DND-41 (cell line): ENCODE measurements around the gene SERPINB8.

Experiments used
- ATAC-seq: fragments of 200-7000 bp; cut with Tn5 transposase; 3 replicates; pipeline ENCODE4 v1.9.1; 2021; ENCODE audit warnings: low read depth; ENCODE audit not compliant: insufficient read depth
- DNase-seq: peaks from one replicate; pipeline ENCODE4 v3.0.0-alpha.2; 2020
- H2AFZ ChIP-seq: 2 replicates; pipeline ENCODE4 v1.6.0; 2012; ENCODE audit warnings: low read depth, low read length
- H3K27ac ChIP-seq: 2 replicates; pipeline ENCODE4 v1.5.1; 2012; ENCODE audit warnings: low read length, inconsistent platforms
- H3K27me3 ChIP-seq: fragments of 200-600 bp; sonication (generic); 2 replicates; pipeline ENCODE4 v1.6.0; 2012; ENCODE audit warnings: low read length, mild to moderate bottlenecking, inconsistent platforms; ENCODE audit not compliant: insufficient read depth, poor library complexity
- H3K36me3 ChIP-seq: 2 replicates; pipeline ENCODE4 v1.5.1; 2012; ENCODE audit warnings: low read length, inconsistent platforms; ENCODE audit not compliant: insufficient read depth
- H3K4me1 ChIP-seq: 2 replicates; pipeline ENCODE4 v1.5.1; 2012; ENCODE audit warnings: mild to moderate bottlenecking, low read length; ENCODE audit not compliant: insufficient read depth
- H3K4me2 ChIP-seq: 2 replicates; pipeline ENCODE4 v1.6.0; 2012; ENCODE audit warnings: mild to moderate bottlenecking, moderate library complexity, low read length, inconsistent platforms; ENCODE audit not compliant: insufficient read depth
- H3K4me3 ChIP-seq, 2 experiments: fragments of 200-600 bp in 1 of 2; shearing (Covaris generic) in 1 of 2; 2 replicates each; pipeline ENCODE4 v1.5.1; 2012 to 2016; ENCODE audit warnings: inconsistent platforms in 2 of 2, low read length in 2 of 2, mild to moderate bottlenecking in 2 of 2, low read depth in 1 of 2, moderate library complexity in 1 of 2
- H3K79me2 ChIP-seq: 2 replicates; pipeline ENCODE4 v1.6.0; 2012; ENCODE audit warnings: low read length, inconsistent platforms; ENCODE audit not compliant: insufficient read depth
- H3K9ac ChIP-seq: 2 replicates; pipeline ENCODE4 v1.6.0; 2012; ENCODE audit warnings: low read depth, mild to moderate bottlenecking, inconsistent platforms, low read length, moderate library complexity
- H3K9me3 ChIP-seq: 2 replicates; pipeline ENCODE4 v1.5.1; 2012; ENCODE audit warnings: low read length, moderate library complexity, mild to moderate bottlenecking, inconsistent platforms; ENCODE audit not compliant: insufficient read depth, severe bottlenecking
- H4K20me1 ChIP-seq: 2 replicates; pipeline ENCODE4 v1.6.0; 2012; ENCODE audit warnings: low read length; ENCODE audit not compliant: insufficient read depth
- CTCF ChIP-seq: IDR thresholded peaks from 2 replicates; pipeline ENCODE4 v1.5.1; 2012; ENCODE audit warnings: borderline replicate concordance, low read length, moderate library complexity, mild to moderate bottlenecking; ENCODE audit not compliant: poor library complexity, severe bottlenecking; ENCODE audit errors: extremely low read depth
- EZH2 ChIP-seq: IDR thresholded peaks from 3 replicates; pipeline ENCODE4 v1.6.1; 2012; ENCODE audit warnings: borderline replicate concordance, low read depth, mild to moderate bottlenecking, moderate library complexity, low read length, inconsistent platforms; ENCODE audit not compliant: severe bottlenecking

SERPINB8 gene

GRCh38 chr18:63999871-64000270 is 30.0 kb downstream of the SERPINB8 start:
- Histone ChIP-seq H3K9ac (no peak overlapping the region), H2AFZ (no peak overlapping the region), H3K36me3 (no peaks in the 10 kb centered on the region), H3K4me3 (no peak overlapping the region), H3K4me1 (no peaks in the 10 kb centered on the region), H3K4me2 (no peak overlapping the region), H3K79me2 (no peaks in the 10 kb centered on the region), H3K27ac (no peak overlapping the region), H3K27me3 (no peaks in the 10 kb centered on the region), H3K9me3 (peaks cover 17% of the 10 kb centered on the region), H4K20me1 (no peaks in the 10 kb centered on the region)
- no peak for DNase-seq
- no peak for TF ChIP-seq CTCF
- TF ChIP-seq EZH2 = no peak
- ATAC-seq = no peak

GRCh38 chr18:64002581-64002980 is 32.7 kb downstream of the SERPINB8 start:
- TF ChIP-seq EZH2 (no peak), CTCF (no peak)

GRCh38 chr18:64009305-64009704 is 39.4 kb downstream of the SERPINB8 start:
- Histone ChIP-seq H3K36me3 (no peaks in the 10 kb centered on the region), H3K9me3 (no peaks in the 10 kb centered on the region), H3K79me2 (no peaks in the 10 kb centered on the region), H3K9ac (no peak overlapping the region), H3K4me2 (no peak overlapping the region), H3K4me1 (no peaks in the 10 kb centered on the region), H3K27ac (no peak overlapping the region), H2AFZ (no peak overlapping the region), H3K4me3 (no peak overlapping the region), H4K20me1 (no peaks in the 10 kb centered on the region), H3K27me3 (no peaks in the 10 kb centered on the region)
- ATAC-seq (no peak), DNase-seq (no peak)
- TF ChIP-seq CTCF (no peak), EZH2 (no peak)

More at GRCh38 chr18:64002581-64002980, 32.7 kb downstream of the SERPINB8 start:
- ATAC-seq (no peak), DNase-seq (no peak)
- no peak overlapping the region for H3K4me2 ChIP-seq
- no peak overlapping the region for H3K4me3 ChIP-seq
- H3K27ac ChIP-seq = no peak overlapping the region
- H4K20me1 ChIP-seq = no peaks in the 10 kb centered on the region
- H3K4me1 ChIP-seq = no peaks in the 10 kb centered on the region
- H2AFZ ChIP-seq = no peak overlapping the region
- no peaks in the 10 kb centered on the region for H3K79me2 ChIP-seq
- H3K9me3 ChIP-seq = no peaks in the 10 kb centered on the region
- H3K27me3 ChIP-seq = no peaks in the 10 kb centered on the region
- no peak overlapping the region for H3K9ac ChIP-seq
- no peaks in the 10 kb centered on the region for H3K36me3 ChIP-seq

- DNase-seq = no peak
- no peak for TF ChIP-seq EZH2
- no peak for TF ChIP-seq CTCF
- Histone ChIP-seq H3K9me3 (no peaks in the 10 kb centered on the region), H3K9ac (no peak overlapping the region), H2AFZ (no peak overlapping the region), H3K27ac (no peak overlapping the region), H3K4me2 (no peak overlapping the region), H3K4me3 (no peak overlapping the region), H4K20me1 (no peaks in the 10 kb centered on the region), H3K27me3 (no peaks in the 10 kb centered on the region), H3K79me2 (no peaks in the 10 kb centered on the region), H3K4me1 (no peaks in the 10 kb centered on the region), H3K36me3 (no peaks in the 10 kb centered on the region)
- ATAC-seq = no peak
These were observed 41.6 kb downstream of the SERPINB8 start for GRCh38 chr18:64011513-64011912.
